HCT116 (cell line): Measurements from ENCODE around the gene SOS1. TPM values are rescaled to one million over a fixed set of nuclear protein-coding genes. Genes with fewer than 3 reads are reported as not detected.

ENCODE experiments used
- ATAC-seq: fragments of 200-7000 bp; cut with Tn5 transposase; 2 replicates; pipeline ENCODE4 v1.9.1; 2020; ENCODE audit warnings: mild to moderate bottlenecking, moderate library complexity
- BruUV-seq: library from RNA; stranded (reverse); fragments of 400-500 nt; replicated peaks from 2 replicates; lab custom pipeline; 2021; lab: Mats Ljungman, UMichigan
- CTCF ChIA-PET: fragments of 300-600 bp; sonication (Branson Sonifier 250); formaldehyde crosslinking; loops from one replicate; lab custom pipeline; 2021; ENCODE audit warnings: antibody characterized with exemption; lab: Charles Lee
- POLR2A ChIA-PET: fragments of 300-600, 350-600 bp; sonication (Branson Sonifier 250); formaldehyde crosslinking; loops from one replicate; lab custom pipeline; 2021; ENCODE audit warnings: antibody characterized with exemption; lab: Charles Lee
- RAD21 ChIA-PET, 2 experiments: fragments of 300-600 bp; sonication (Branson Sonifier 250); formaldehyde crosslinking; loops; one replicate each; lab custom pipeline; 2023; ENCODE audit warnings: low total read pairs in 2 of 2; ENCODE audit not compliant: uncharacterized antibody in 2 of 2, unreplicated experiment in 2 of 2, low non-redundant PET in 1 of 2; lab: Charles Lee
- DNase-seq: peaks from one replicate; pipeline ENCODE4 v3.0.0-alpha.2; 2010; ENCODE audit warnings: low read depth, low spot score
- H2AFZ ChIP-seq: fragments of 200-600 bp; shearing (Covaris generic), sonication (generic); 2 replicates; pipeline ENCODE4 v1.6.1; 2017; ENCODE audit warnings: low read depth, mixed run types, mixed read lengths, antibody characterized with exemption, low read length; ENCODE audit not compliant: poor library complexity, severe bottlenecking
- H3K27ac ChIP-seq: 2 replicates; pipeline ENCODE4 v1.5.1; 2012; ENCODE audit warnings: low read depth, low read length
- H3K27me3 ChIP-seq: fragments of 200-600 bp; sonication (generic); 2 replicates; pipeline ENCODE4 v1.6.1; 2016; ENCODE audit warnings: mixed run types, low read length, mixed read lengths; ENCODE audit not compliant: insufficient read depth
- H3K36me3 ChIP-seq, 2 experiments: fragments of 200-500 bp in 1 of 2; fragments of 200-600 bp in 1 of 2; sonication (Bioruptor generic) in 1 of 2; sonication (generic) in 1 of 2; 2 replicates each; pipeline versions ENCODE4 v1.5.1 to v1.6.1; 2014 to 2016; ENCODE audit warnings: low read length in 2 of 2, inconsistent platforms in 1 of 2, mixed read lengths in 1 of 2, mixed run types in 1 of 2; ENCODE audit not compliant: insufficient read depth in 2 of 2, control insufficient read depth in 1 of 2
- H3K4me1 ChIP-seq, 2 experiments: fragments of 200-600 bp in 1 of 2; sonication (generic) in 1 of 2; 2 replicates each; pipeline versions ENCODE4 v1.5.1 to v1.6.1; 2012 to 2017; ENCODE audit warnings: low read length in 2 of 2, inconsistent platforms in 1 of 2, mild to moderate bottlenecking in 1 of 2, mixed read lengths in 1 of 2, mixed run types in 1 of 2, moderate library complexity in 1 of 2; ENCODE audit not compliant: insufficient read depth in 2 of 2, control insufficient read depth in 1 of 2
- H3K4me2 ChIP-seq: fragments of 200-600 bp; sonication (generic); 2 replicates; pipeline ENCODE4 v1.6.1; 2017; ENCODE audit warnings: mixed run types, low read length, mixed read lengths
- H3K4me3 ChIP-seq, 2 experiments: fragments of 200-600 bp in 1 of 2; sonication (generic) in 1 of 2; replicated peaks in 1 of 2; 2 replicates each; pipeline ENCODE4 v1.5.1; 2011 to 2016; ENCODE audit warnings: low read length in 2 of 2, control low read depth in 1 of 2, low read depth in 1 of 2, mild to moderate bottlenecking in 1 of 2, mixed read lengths in 1 of 2, mixed run types in 1 of 2
- H3K79me2 ChIP-seq: fragments of 200-600 bp; sonication (generic); 2 replicates; pipeline ENCODE4 v1.6.1; 2017; ENCODE audit warnings: mild to moderate bottlenecking, mixed run types, low read length, moderate library complexity, mixed read lengths; ENCODE audit not compliant: insufficient read depth
- H3K9ac ChIP-seq: fragments of 200-600 bp; sonication (generic); 2 replicates; pipeline ENCODE4 v1.6.1; 2016; ENCODE audit warnings: low read length, mixed read lengths
- H3K9me2 ChIP-seq: fragments of 200-600 bp; sonication (generic), shearing (Covaris generic); 2 replicates; pipeline ENCODE4 v1.6.1; 2017; ENCODE audit warnings: mixed run types, mild to moderate bottlenecking, moderate library complexity; ENCODE audit not compliant: insufficient read depth
- H3K9me3 ChIP-seq, 2 experiments: fragments of 200-500 bp in 1 of 2; fragments of 200-600 bp in 1 of 2; sonication (Bioruptor generic) in 1 of 2; sonication (generic) in 1 of 2; 2 replicates each; pipeline ENCODE4 v1.6.1; 2014 to 2017; ENCODE audit warnings: low read length in 2 of 2, mixed read lengths in 2 of 2, inconsistent platforms in 1 of 2, low read depth in 1 of 2, mild to moderate bottlenecking in 1 of 2, mixed run types in 1 of 2, moderate library complexity in 1 of 2; ENCODE audit not compliant: control insufficient read depth in 1 of 2, insufficient read depth in 1 of 2
- H4K20me1 ChIP-seq: fragments of 200-600 bp; sonication (generic), shearing (Covaris generic); 2 replicates; pipeline ENCODE4 v1.6.1; 2017; ENCODE audit warnings: mixed run types, mild to moderate bottlenecking, moderate library complexity; ENCODE audit not compliant: insufficient read depth
- ELF1 ChIP-seq: IDR thresholded peaks from 2 replicates; pipeline ENCODE4 v1.6.1; 2012; ENCODE audit warnings: low read depth, borderline replicate concordance
- EZH2 ChIP-seq: fragments of 200-600 bp; sonication (generic); IDR thresholded peaks from 2 replicates; pipeline ENCODE4 v1.6.1; 2017; ENCODE audit warnings: antibody characterized with exemption, mixed run types
- FOSL1 ChIP-seq: IDR thresholded peaks from 2 replicates; pipeline ENCODE4 v1.6.1; 2012; ENCODE audit warnings: low read depth
- JUND ChIP-seq: IDR thresholded peaks from 2 replicates; pipeline ENCODE4 v1.6.1; 2012
- POLR2A ChIP-seq: IDR thresholded peaks from 2 replicates; pipeline ENCODE4 v1.7.0; 2011; ENCODE audit warnings: borderline replicate concordance; ENCODE audit not compliant: insufficient read depth, insufficient read length; ENCODE audit errors: extremely low read depth
- POLR2AphosphoS5 ChIP-seq: IDR thresholded peaks from 2 replicates; pipeline ENCODE4 v1.6.1; 2011; ENCODE audit warnings: mild to moderate bottlenecking, low read depth, low read length, moderate library complexity
- RAD21 ChIP-seq: IDR thresholded peaks from 2 replicates; pipeline ENCODE4 v1.6.1; 2012; ENCODE audit warnings: low read depth, mild to moderate bottlenecking
- SIN3A ChIP-seq: IDR thresholded peaks from 2 replicates; pipeline ENCODE4 v1.6.1; 2012; ENCODE audit warnings: low read depth
- SP1 ChIP-seq: IDR thresholded peaks from 2 replicates; pipeline ENCODE4 v1.6.1; 2012; ENCODE audit warnings: low read depth
- ZFX ChIP-seq: fragments of 450-650 bp; IDR thresholded peaks from 2 replicates; pipeline ENCODE4 v1.6.1; 2017
- intact Hi-C: fragments of 100-400 bp; cut with micrococcal nuclease; formaldehyde crosslinking; loops from 2 replicates; pipeline ENCODE4 v1.10.0; 2022
- total RNA-seq: library from RNA; stranded (reverse); gene quantifications from one replicate; pipeline ENCODE4 v1.2.1, GENCODE V29; 2021; ENCODE audit not compliant: unreplicated experiment
- TF ChIP-seq, protein P1 (sequence below): IDR thresholded peaks from 2 replicates; pipeline ENCODE4 v1.6.1; 2011; ENCODE audit warnings: mild to moderate bottlenecking, low read length, moderate library complexity; ENCODE audit not compliant: insufficient replicate concordance; ENCODE audit errors: extremely low read depth
- TF ChIP-seq, protein P2 (sequence below): IDR thresholded peaks from 2 replicates; pipeline ENCODE4 v1.6.1; 2012
- TF ChIP-seq, protein P3 (sequence below): IDR thresholded peaks from 2 replicates; pipeline ENCODE4 v1.6.1; 2012
- TF ChIP-seq, protein P4 (sequence below): IDR thresholded peaks from 2 replicates; pipeline ENCODE4 v1.6.1; 2012; ENCODE audit warnings: low read depth
- TF ChIP-seq, protein P5 (sequence below), 3 experiments: fragments of 200-600 bp in 1 of 3; sonication (generic) in 1 of 3; IDR thresholded peaks in 2 of 3; conservative IDR thresholded peaks in 1 of 3; 2 replicates each; pipeline ENCODE4 v1.5.1; 2012 to 2017; ENCODE audit warnings: low read depth in 2 of 3, low read length in 2 of 3, antibody characterized with exemption in 1 of 3, borderline replicate concordance in 1 of 3, control low read depth in 1 of 3, mild to moderate bottlenecking in 1 of 3, mixed read lengths in 1 of 3, mixed run types in 1 of 3, moderate library complexity in 1 of 3; ENCODE audit not compliant: insufficient read depth in 1 of 3

The SOS1 gene
- total RNA-seq, 1 experiment from 2014 or later: 19.4 TPM

DNA sequence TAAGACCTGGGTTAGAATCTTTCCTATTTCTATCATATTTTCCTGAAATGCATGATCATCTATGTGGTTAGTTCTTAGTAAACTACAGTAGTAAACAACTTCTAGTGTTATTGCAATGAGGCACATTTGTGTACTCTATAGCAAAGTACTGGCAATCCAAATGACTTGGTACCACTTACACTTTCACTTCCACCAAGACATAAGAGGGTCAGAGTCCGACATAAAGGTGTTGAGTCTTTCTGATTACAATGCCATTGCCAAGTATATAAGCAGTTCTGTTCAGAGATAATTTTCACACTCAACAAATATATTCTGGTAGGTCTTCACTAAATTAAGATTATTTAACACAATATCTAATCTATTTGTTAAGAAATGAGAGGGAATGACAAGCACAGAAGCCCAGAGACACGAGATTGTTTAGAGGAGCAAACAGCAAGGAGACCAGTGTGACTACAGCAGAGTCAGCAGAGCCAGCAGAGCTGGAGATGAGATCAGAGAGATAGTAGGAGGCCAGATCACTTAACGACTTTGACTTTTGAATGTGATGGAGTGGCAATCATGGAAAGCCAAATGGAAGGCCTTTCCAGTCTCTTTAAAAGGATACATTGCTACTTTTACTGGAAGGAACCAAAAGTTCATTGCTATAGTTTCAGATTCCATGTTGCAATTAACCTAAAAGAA is 27.5 kb downstream of the SOS1 start (continued):
- TF ChIP-seq, protein P1, sequence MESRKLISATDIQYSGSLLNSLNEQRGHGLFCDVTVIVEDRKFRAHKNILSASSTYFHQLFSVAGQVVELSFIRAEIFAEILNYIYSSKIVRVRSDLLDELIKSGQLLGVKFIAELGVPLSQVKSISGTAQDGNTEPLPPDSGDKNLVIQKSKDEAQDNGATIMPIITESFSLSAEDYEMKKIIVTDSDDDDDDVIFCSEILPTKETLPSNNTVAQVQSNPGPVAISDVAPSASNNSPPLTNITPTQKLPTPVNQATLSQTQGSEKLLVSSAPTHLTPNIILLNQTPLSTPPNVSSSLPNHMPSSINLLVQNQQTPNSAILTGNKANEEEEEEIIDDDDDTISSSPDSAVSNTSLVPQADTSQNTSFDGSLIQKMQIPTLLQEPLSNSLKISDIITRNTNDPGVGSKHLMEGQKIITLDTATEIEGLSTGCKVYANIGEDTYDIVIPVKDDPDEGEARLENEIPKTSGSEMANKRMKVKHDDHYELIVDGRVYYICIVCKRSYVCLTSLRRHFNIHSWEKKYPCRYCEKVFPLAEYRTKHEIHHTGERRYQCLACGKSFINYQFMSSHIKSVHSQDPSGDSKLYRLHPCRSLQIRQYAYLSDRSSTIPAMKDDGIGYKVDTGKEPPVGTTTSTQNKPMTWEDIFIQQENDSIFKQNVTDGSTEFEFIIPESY: no peak

DNA sequence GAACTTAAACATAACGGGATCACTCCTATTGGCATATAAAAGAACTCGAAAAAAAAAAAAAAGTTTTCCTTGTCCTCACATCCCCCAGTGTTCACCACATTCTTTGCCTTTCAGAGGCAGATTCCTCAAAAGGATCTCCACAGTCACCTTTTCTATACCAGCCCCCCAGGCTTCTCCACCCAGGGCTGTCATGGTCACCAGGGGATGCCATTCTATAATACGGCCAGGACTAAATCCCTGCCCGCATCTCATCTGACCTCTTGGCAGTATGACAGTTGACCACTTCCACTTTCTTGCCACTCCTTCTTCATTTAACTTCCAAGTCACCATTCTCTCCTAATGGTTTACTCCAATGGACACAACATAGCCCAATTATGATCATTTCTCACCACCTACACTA is 29.3 kb downstream of the SOS1 start:
- Histone ChIP-seq H3K9ac (no peak overlapping the region), H3K4me2 (no peak overlapping the region), H3K9me2 (no peaks in the 10 kb centered on the region), H3K27ac (no peak overlapping the region), H3K79me2 (peaks cover 34% of the 10 kb centered on the region), H4K20me1 (peaks cover 5% of the 10 kb centered on the region; the same call in 1 of the 2 replicates), H3K4me3 (no peak overlapping the region), H2AFZ (no peak overlapping the region), H3K27me3 (no peaks in the 10 kb centered on the region), H3K36me3 (no peaks in the 10 kb centered on the region), H3K4me1 (no peaks in the 10 kb centered on the region), H3K9me3 (no peaks in the 10 kb centered on the region)
- intact Hi-C loops: no loop called here
- BruUV-seq: no TSS peak
- POLR2A ChIA-PET: no interaction called here
- CTCF ChIA-PET: no interaction called here
- no peak for ATAC-seq
- no peak for DNase-seq
- RAD21 ChIA-PET: no interaction called here
- TF ChIP-seq RAD21: no peak
- TF ChIP-seq, protein P2, sequence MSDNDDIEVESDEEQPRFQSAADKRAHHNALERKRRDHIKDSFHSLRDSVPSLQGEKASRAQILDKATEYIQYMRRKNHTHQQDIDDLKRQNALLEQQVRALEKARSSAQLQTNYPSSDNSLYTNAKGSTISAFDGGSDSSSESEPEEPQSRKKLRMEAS: no peak
- no peak for TF ChIP-seq FOSL1
- TF ChIP-seq, protein P3, sequence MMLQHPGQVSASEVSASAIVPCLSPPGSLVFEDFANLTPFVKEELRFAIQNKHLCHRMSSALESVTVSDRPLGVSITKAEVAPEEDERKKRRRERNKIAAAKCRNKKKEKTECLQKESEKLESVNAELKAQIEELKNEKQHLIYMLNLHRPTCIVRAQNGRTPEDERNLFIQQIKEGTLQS: no peak
- TF ChIP-seq SIN3A: no peak
- no peak for TF ChIP-seq POLR2A
- TF ChIP-seq POLR2AphosphoS5: no peak
- TF ChIP-seq, protein P4, sequence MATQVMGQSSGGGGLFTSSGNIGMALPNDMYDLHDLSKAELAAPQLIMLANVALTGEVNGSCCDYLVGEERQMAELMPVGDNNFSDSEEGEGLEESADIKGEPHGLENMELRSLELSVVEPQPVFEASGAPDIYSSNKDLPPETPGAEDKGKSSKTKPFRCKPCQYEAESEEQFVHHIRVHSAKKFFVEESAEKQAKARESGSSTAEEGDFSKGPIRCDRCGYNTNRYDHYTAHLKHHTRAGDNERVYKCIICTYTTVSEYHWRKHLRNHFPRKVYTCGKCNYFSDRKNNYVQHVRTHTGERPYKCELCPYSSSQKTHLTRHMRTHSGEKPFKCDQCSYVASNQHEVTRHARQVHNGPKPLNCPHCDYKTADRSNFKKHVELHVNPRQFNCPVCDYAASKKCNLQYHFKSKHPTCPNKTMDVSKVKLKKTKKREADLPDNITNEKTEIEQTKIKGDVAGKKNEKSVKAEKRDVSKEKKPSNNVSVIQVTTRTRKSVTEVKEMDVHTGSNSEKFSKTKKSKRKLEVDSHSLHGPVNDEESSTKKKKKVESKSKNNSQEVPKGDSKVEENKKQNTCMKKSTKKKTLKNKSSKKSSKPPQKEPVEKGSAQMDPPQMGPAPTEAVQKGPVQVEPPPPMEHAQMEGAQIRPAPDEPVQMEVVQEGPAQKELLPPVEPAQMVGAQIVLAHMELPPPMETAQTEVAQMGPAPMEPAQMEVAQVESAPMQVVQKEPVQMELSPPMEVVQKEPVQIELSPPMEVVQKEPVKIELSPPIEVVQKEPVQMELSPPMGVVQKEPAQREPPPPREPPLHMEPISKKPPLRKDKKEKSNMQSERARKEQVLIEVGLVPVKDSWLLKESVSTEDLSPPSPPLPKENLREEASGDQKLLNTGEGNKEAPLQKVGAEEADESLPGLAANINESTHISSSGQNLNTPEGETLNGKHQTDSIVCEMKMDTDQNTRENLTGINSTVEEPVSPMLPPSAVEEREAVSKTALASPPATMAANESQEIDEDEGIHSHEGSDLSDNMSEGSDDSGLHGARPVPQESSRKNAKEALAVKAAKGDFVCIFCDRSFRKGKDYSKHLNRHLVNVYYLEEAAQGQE: no peak
- no peak for TF ChIP-seq SP1
- no peak for TF ChIP-seq ELF1
- TF ChIP-seq, protein P5, sequence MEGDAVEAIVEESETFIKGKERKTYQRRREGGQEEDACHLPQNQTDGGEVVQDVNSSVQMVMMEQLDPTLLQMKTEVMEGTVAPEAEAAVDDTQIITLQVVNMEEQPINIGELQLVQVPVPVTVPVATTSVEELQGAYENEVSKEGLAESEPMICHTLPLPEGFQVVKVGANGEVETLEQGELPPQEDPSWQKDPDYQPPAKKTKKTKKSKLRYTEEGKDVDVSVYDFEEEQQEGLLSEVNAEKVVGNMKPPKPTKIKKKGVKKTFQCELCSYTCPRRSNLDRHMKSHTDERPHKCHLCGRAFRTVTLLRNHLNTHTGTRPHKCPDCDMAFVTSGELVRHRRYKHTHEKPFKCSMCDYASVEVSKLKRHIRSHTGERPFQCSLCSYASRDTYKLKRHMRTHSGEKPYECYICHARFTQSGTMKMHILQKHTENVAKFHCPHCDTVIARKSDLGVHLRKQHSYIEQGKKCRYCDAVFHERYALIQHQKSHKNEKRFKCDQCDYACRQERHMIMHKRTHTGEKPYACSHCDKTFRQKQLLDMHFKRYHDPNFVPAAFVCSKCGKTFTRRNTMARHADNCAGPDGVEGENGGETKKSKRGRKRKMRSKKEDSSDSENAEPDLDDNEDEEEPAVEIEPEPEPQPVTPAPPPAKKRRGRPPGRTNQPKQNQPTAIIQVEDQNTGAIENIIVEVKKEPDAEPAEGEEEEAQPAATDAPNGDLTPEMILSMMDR (IDR thresholded peaks at IDR 0.05 in 2 of 3, conservative IDR thresholded peaks at IDR 0.05 in 1 of 3; ENCODE audit: borderline replicate concordance in 1 of 3, insufficient read depth in 1 of 3, low read depth in 2 of 3, low read length in 2 of 3): no peak
- TF ChIP-seq, protein P1: no peak
- TF ChIP-seq EZH2: no peak
- no peak for TF ChIP-seq JUND
- no peak for TF ChIP-seq ZFX
